MCF 10A (cell line): ENCODE measurements around the gene SLC38A10. TPM values are rescaled to one million over a fixed set of nuclear protein-coding genes. Genes with fewer than 3 reads are reported as not detected.

Source experiments
- BruUV-seq: library from RNA; stranded (reverse); fragments of 400-500 nt; replicated peaks from 2 replicates; lab custom pipeline; 2021; lab: Mats Ljungman, UMichigan
- CTCF ChIA-PET: fragments of 300-600 bp; sonication (Branson Sonifier 250); formaldehyde crosslinking; extraction: SDS; loops from one replicate; lab custom pipeline; 2021; ENCODE audit warnings: antibody characterized with exemption, inconsistent platforms; lab: Yijun Ruan, JAX
- POLR2A ChIA-PET: fragments of 300-600, 350-650 bp; sonication (Branson Sonifier 250); formaldehyde crosslinking; extraction: SDS; loops from one replicate; lab custom pipeline; 2020; ENCODE audit warnings: antibody characterized with exemption, inconsistent platforms; lab: Yijun Ruan, JAX
- DNase-seq: peaks from one replicate; pipeline ENCODE4 v3.0.0-alpha.2; 2018; ENCODE audit not compliant: unreplicated experiment
- H3K27ac Mint-ChIP-seq: one replicate; pipeline ENCODE4 v1.8.0; 2022; ENCODE audit warnings: mild to moderate bottlenecking, low read depth, mixed read lengths; ENCODE audit not compliant: unreplicated experiment
- H3K27me3 Mint-ChIP-seq: one replicate; pipeline ENCODE4 v1.8.0; 2022; ENCODE audit warnings: mixed read lengths; ENCODE audit not compliant: insufficient read depth, unreplicated experiment
- H3K36me3 Mint-ChIP-seq: one replicate; pipeline ENCODE4 v1.8.0; 2022; ENCODE audit warnings: mild to moderate bottlenecking, moderate library complexity, mixed read lengths; ENCODE audit not compliant: insufficient read depth, unreplicated experiment
- H3K4me1 Mint-ChIP-seq: one replicate; pipeline ENCODE4 v1.8.0; 2022; ENCODE audit warnings: mixed read lengths; ENCODE audit not compliant: insufficient read depth, unreplicated experiment
- H3K4me3 Mint-ChIP-seq: one replicate; pipeline ENCODE4 v1.8.0; 2022; ENCODE audit warnings: mild to moderate bottlenecking, moderate library complexity, mixed read lengths; ENCODE audit not compliant: unreplicated experiment
- H3K9me3 Mint-ChIP-seq: one replicate; pipeline ENCODE4 v1.8.0; 2022; ENCODE audit warnings: mixed read lengths; ENCODE audit not compliant: unreplicated experiment
- CTCF ChIP-seq: fragments of 200-600 bp; IDR thresholded peaks from one replicate; pipeline ENCODE4 v1.8.0; 2022; ENCODE audit warnings: antibody characterized with exemption, mild to moderate bottlenecking; ENCODE audit not compliant: unreplicated experiment
- intact Hi-C: fragments of 100-400 bp; cut with micrococcal nuclease; formaldehyde crosslinking; loops from 2 replicates; pipeline ENCODE4 v1.14.1; 2022
- total RNA-seq: library from RNA; stranded (reverse); gene quantifications from 2 replicates; pipeline ENCODE4 v1.2.3, GENCODE V29; 2022

The SLC38A10 gene
- total RNA-seq, 1 experiment from 2014 or later, result 98.2 TPM

GRCh38 chr17:81212365-81212764 is 82.7 kb downstream of the SLC38A10 start:
- Mint-ChIP-seq H3K4me3 (no peak overlapping the region), H3K27ac (no peak overlapping the region), H3K36me3 (no peaks in the 10 kb centered on the region), H3K4me1 (no peaks in the 10 kb centered on the region), H3K27me3 (no peaks in the 10 kb centered on the region), H3K9me3 (no peaks in the 10 kb centered on the region)
- ChIA-PET POLR2A (no interaction called here), CTCF (no interaction called here)
- TF ChIP-seq CTCF, result no peak
- no peak for DNase-seq
- intact Hi-C loops, result no loop called here
- BruUV-seq, result no TSS peak

GRCh38 chr17:81210868-81211267 is 84.2 kb downstream of the SLC38A10 start:
- TF ChIP-seq CTCF, result no peak
- no peaks in the 10 kb centered on the region for H3K9me3 Mint-ChIP-seq
- ChIA-PET CTCF (no interaction called here), POLR2A (interaction anchor here (1.0 kb wide), 1 partner anchor 12 kb away, joined by 3 read pairs; the partner anchor contains the start of gene CEP131)
- H3K36me3 Mint-ChIP-seq, result no peaks in the 10 kb centered on the region
- H3K4me3 Mint-ChIP-seq, result no peak overlapping the region
- no peak for DNase-seq
- H3K27me3 Mint-ChIP-seq, result no peaks in the 10 kb centered on the region
- H3K27ac Mint-ChIP-seq, result no peak overlapping the region
- intact Hi-C loops, result no loop called here
- BruUV-seq, result no TSS peak
- H3K4me1 Mint-ChIP-seq, result no peaks in the 10 kb centered on the region

GRCh38 chr17:81210466-81210865 is 84.6 kb downstream of the SLC38A10 start:
- intact Hi-C loops, result no loop called here
- H3K36me3 Mint-ChIP-seq, result no peaks in the 10 kb centered on the region
- no peak for DNase-seq
- BruUV-seq, result no TSS peak
- H3K4me1 Mint-ChIP-seq, result no peaks in the 10 kb centered on the region
- no peak for TF ChIP-seq CTCF
- H3K9me3 Mint-ChIP-seq, result no peaks in the 10 kb centered on the region
- no peak overlapping the region for H3K4me3 Mint-ChIP-seq
- no peaks in the 10 kb centered on the region for H3K27me3 Mint-ChIP-seq
- ChIA-PET CTCF (no interaction called here), POLR2A (interaction anchor here (1.0 kb wide), 1 partner anchor 12 kb away, joined by 3 read pairs; the partner anchor contains the start of gene CEP131)
- H3K27ac Mint-ChIP-seq, result no peak overlapping the region

- no peak overlapping the region for H3K27ac Mint-ChIP-seq
- H3K4me1 Mint-ChIP-seq, result no peaks in the 10 kb centered on the region
- no peak overlapping the region for H3K4me3 Mint-ChIP-seq
- DNase-seq, result no peak
- no peak for TF ChIP-seq CTCF
- intact Hi-C loops, result no loop called here
- H3K27me3 Mint-ChIP-seq, result no peaks in the 10 kb centered on the region
- CTCF ChIA-PET, result interaction anchor here (1.5 kb wide), 1 partner anchor 66 kb away, joined by 3 read pairs; no protein-coding TSS in a partner anchor
- POLR2A ChIA-PET, result no interaction called here
- H3K36me3 Mint-ChIP-seq, result peaks cover 5% of the 10 kb centered on the region
- no peaks in the 10 kb centered on the region for H3K9me3 Mint-ChIP-seq
- no TSS peak for BruUV-seq
Measured at GRCh38 chr17:81209141-81209540, 86.0 kb downstream of the SLC38A10 start.
